Measurements from ENCODE around the gene ZMAT2.
"Not testable (repeated sequence)": the region's sequence is repeated elsewhere in the genome, so short reads cannot be mapped to it uniquely, and the experiment has no call there.

- TF ChIP-seq POLR2A (IDR thresholded peaks at IDR 0.05; ENCODE audit: control extremely low read depth in 1 of 2, low read depth in 2 of 2, low read length in 2 of 2); CTCF (IDR thresholded peaks at IDR 0.05; ENCODE audit: control extremely low read depth in 1 of 3, insufficient read depth in 1 of 3, low read depth in 1 of 3, low read length in 3 of 3); SIX5 (IDR thresholded peaks at IDR 0.05; ENCODE audit: low read depth, low read length); USF2 (IDR thresholded peaks at IDR 0.05; ENCODE audit: low read length); TAF1 (IDR thresholded peaks at IDR 0.05; ENCODE audit: low read depth, low read length); CEBPB (IDR thresholded peaks at IDR 0.05; ENCODE audit: low read depth, low read length); POLR2AphosphoS5 (IDR thresholded peaks at IDR 0.05; ENCODE audit: low read depth, low read length); KDM1A (IDR thresholded peaks at IDR 0.05; ENCODE audit: borderline replicate concordance, low read length); EP300 (IDR thresholded peaks at IDR 0.05; ENCODE audit: borderline replicate concordance in 1 of 2, low read depth in 2 of 2, low read length in 2 of 2); CREB1 (IDR thresholded peaks at IDR 0.05); EZH2 (IDR thresholded peaks at IDR 0.05; ENCODE audit: low read depth, low read length, severe bottlenecking); RXRA (IDR thresholded peaks at IDR 0.05; ENCODE audit: insufficient read depth, low read depth, low read length); JUND (IDR thresholded peaks at IDR 0.05; ENCODE audit: low read length): not testable (repeated sequence)
Measured at GRCh38 chr5:140720738-140721137, 20.5 kb downstream of the ZMAT2 start.
